ENCODE results near the gene SATL1.

- TF ChIP-seq CTCF (IDR thresholded peaks at IDR 0.05; ENCODE audit: poor library complexity), result no peak
- no peak for TF ChIP-seq EZH2 (IDR thresholded peaks at IDR 0.05; ENCODE audit: borderline replicate concordance)
Measured at GRCh38 chrX:85223359-85223758, 20.2 kb downstream of the SATL1 start.
